HepG2 (cell line): Measurements from ENCODE around the gene MRPL54. TPM values are rescaled to one million over a fixed set of nuclear protein-coding genes. Genes with fewer than 3 reads are reported as not detected.

Experiments used
- ADNP ChIP-seq: sonication (generic); formaldehyde crosslinking; IDR thresholded peaks from 2 replicates; pipeline ENCODE4 v1.4.0; 2020; ENCODE audit warnings: missing genetic modification reagents
- ARHGAP35 ChIP-seq: sonication (generic); formaldehyde crosslinking; IDR thresholded peaks from 2 replicates; pipeline ENCODE4 v1.9.0; 2022; ENCODE audit warnings: mild to moderate bottlenecking, inconsistent platforms, moderate library complexity, missing genetic modification reagents, borderline replicate concordance
- BCL6 ChIP-seq: IDR thresholded peaks from 2 replicates; pipeline ENCODE4 v1.6.1; 2016; ENCODE audit warnings: missing genetic modification reagents, missing compliant biosample characterization
- ELF3 ChIP-seq: IDR thresholded peaks from 2 replicates; pipeline ENCODE4 v1.6.1; 2016; ENCODE audit warnings: missing genetic modification reagents, missing compliant biosample characterization
- FOXO1 ChIP-seq: sonication (generic); formaldehyde crosslinking; IDR thresholded peaks from 2 replicates; pipeline ENCODE4 v1.4.0; 2020; ENCODE audit warnings: missing genetic modification reagents
- NCOA1 ChIP-seq: sonication (generic); formaldehyde crosslinking; IDR thresholded peaks from 2 replicates; pipeline ENCODE4 v1.9.0; 2021; ENCODE audit warnings: missing genetic modification reagents
- POGZ ChIP-seq: sonication (generic); formaldehyde crosslinking; IDR thresholded peaks from 2 replicates; pipeline ENCODE4 v1.4.0; 2020; ENCODE audit warnings: mild to moderate bottlenecking, missing genetic modification reagents
- TCF12 ChIP-seq, 2 experiments: fragments of 450-650 bp in 1 of 2; sonication (generic) in 1 of 2; formaldehyde crosslinking in 1 of 2; IDR thresholded peaks; 2 replicates each; pipeline versions ENCODE4 v1.6.1 to v1.8.0; 2017 to 2022; ENCODE audit warnings: antibody characterized with exemption in 1 of 2, mild to moderate bottlenecking in 1 of 2, missing genetic modification reagents in 1 of 2, moderate library complexity in 1 of 2
- THYN1 ChIP-seq: sonication (generic); formaldehyde crosslinking; IDR thresholded peaks from 2 replicates; pipeline ENCODE4 v1.8.1; 2023; ENCODE audit warnings: low read depth, mild to moderate bottlenecking, moderate library complexity, missing genetic modification reagents, borderline replicate concordance
- ZFP41 ChIP-seq: sonication (generic); formaldehyde crosslinking; IDR thresholded peaks from 2 replicates; pipeline ENCODE4 v1.4.0; 2020; ENCODE audit warnings: mild to moderate bottlenecking, missing genetic modification reagents, borderline replicate concordance
- ZNF235 ChIP-seq: sonication (generic); formaldehyde crosslinking; IDR thresholded peaks from 2 replicates; pipeline ENCODE4 v1.8.1; 2023; ENCODE audit warnings: mild to moderate bottlenecking, missing genetic modification reagents, borderline replicate concordance
- ZNF350 ChIP-seq: sonication (generic); formaldehyde crosslinking; IDR thresholded peaks from 2 replicates; pipeline ENCODE4 v1.4.0; 2020; ENCODE audit warnings: mild to moderate bottlenecking, low read depth, missing genetic modification reagents, borderline replicate concordance
- ZNF83 ChIP-seq: sonication (generic); formaldehyde crosslinking; IDR thresholded peaks from 2 replicates; pipeline ENCODE4 v1.4.0; 2020; ENCODE audit warnings: missing genetic modification reagents, mild to moderate bottlenecking, borderline replicate concordance
- ZNF839 ChIP-seq: sonication (generic); formaldehyde crosslinking; IDR thresholded peaks from 2 replicates; pipeline ENCODE4 v1.4.0; 2020; ENCODE audit warnings: missing genetic modification reagents, mild to moderate bottlenecking, borderline replicate concordance
- polyA plus RNA-seq, 8 experiments: library from polyadenylated mRNA; depleted of rRNA in 3 of 8; stranded (reverse) in 7 of 8; unstranded in 1 of 8; fragments of >200 nt; fragmentation: Illumina TruSeq in 4 of 8; extraction: Trizol in 4 of 8; gene quantifications; 2 replicates each; pipeline versions ENCODE4 v1.2.1 to v1.2.3, GENCODE V29; 2011 to 2016; ENCODE audit warnings: low read depth in 4 of 8, missing spikeins in 1 of 8, mixed read lengths in 1 of 8; ENCODE audit not compliant: insufficient read depth in 1 of 8
- total RNA-seq, 5 experiments: library from RNA; depleted of rRNA; stranded (reverse); fragments of >200 nt; fragmentation: Illumina TruSeq; extraction: Trizol; gene quantifications; 2 replicates each; pipeline ENCODE4 v1.2.3, GENCODE V29; 2016; ENCODE audit warnings: low read depth in 1 of 5
- TF ChIP-seq, protein P1 (sequence below): sonication (generic); formaldehyde crosslinking; IDR thresholded peaks from 2 replicates; pipeline ENCODE4 v1.5.0; 2020; ENCODE audit warnings: mild to moderate bottlenecking, missing genetic modification reagents, borderline replicate concordance
- TF ChIP-seq, protein P2 (sequence below): IDR thresholded peaks from 2 replicates; pipeline ENCODE4 v1.6.1; 2016; ENCODE audit warnings: mild to moderate bottlenecking, missing biosample characterization, missing genetic modification reagents
- TF ChIP-seq, protein P3 (sequence below): IDR thresholded peaks from 2 replicates; pipeline ENCODE4 v1.6.1; 2018; ENCODE audit warnings: missing genetic modification reagents
- TF ChIP-seq, protein P4 (sequence below): sonication (generic); formaldehyde crosslinking; IDR thresholded peaks from 2 replicates; pipeline ENCODE4 v1.8.1; 2023; ENCODE audit warnings: mild to moderate bottlenecking, missing genetic modification reagents

MRPL54 gene
- total and polyA plus RNA-seq, 2 of the 13 experiments (the other 11 are each of a cell fraction or from before 2014, with no cell fraction given) = 36.8 to 66.9 TPM

DNA sequence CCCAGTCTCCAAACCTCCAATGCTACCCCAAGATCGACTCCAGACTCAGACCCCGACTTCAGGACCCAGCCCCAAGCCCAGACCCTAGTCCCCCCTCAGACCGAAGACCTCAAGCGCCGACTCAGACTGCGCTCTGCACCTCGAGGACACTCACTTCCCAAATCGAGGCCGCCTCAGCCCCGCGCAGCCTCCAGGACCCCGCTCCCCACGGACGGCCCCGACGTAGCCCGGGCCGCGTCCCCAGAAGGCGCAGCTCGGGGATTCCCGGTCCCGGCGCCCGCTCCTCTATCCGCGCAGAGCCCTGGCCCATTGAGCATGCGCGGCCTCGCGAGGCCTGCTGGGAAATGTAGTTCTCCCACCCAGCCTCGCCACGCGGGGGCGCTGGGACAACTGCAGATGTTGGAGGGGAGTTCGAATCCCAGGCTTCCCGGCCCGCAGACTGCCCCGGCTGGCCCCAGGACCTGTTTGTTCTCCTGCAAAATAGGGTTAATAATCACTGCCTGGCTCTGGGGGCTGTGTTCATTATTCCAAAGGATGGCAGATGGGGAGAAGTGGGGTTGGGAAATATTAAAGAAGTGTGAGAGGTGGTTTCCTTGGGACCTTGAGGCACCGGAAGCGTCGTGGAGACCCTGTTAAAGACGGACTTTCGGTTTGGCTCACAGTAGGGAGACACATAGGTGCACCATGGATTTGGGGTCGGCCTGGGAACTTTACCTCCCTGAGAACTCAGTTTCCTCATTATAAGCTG is 926 bp upstream of the MRPL54 start, which contains the start of gene APBA3 (continued):
- TF ChIP-seq FOXO1 (CRISPR knock-in tag) (no peak), POGZ (peak; percentile 37), ZNF350 (CRISPR knock-in tag) (peak; percentile 85), ELF3 (CRISPR knock-in tag) (peak; percentile 50; the same call in 1 of the 2 replicates), ADNP (peak; percentile 95), THYN1 (no peak), ZNF235 (CRISPR knock-in tag) (no peak), ARHGAP35 (CRISPR knock-in tag) (no peak), NCOA1 (CRISPR knock-in tag) (peak; percentile 84; the same call in 1 of the 2 replicates), ZNF83 (CRISPR knock-in tag) (no peak), ZFP41 (CRISPR knock-in tag) (no peak), ZNF839 (0 out of 2 replicates have a peak, but pooled peaks have one; percentile 69), TCF12 (IDR thresholded peaks at IDR 0.05) (no peak), TCF12 (CRISPR knock-in tag; IDR thresholded peaks at IDR 0.05) (no peak), BCL6 (CRISPR knock-in tag) (peak; percentile 29; the same call in 1 of the 2 replicates)
- TF ChIP-seq, protein P1, sequence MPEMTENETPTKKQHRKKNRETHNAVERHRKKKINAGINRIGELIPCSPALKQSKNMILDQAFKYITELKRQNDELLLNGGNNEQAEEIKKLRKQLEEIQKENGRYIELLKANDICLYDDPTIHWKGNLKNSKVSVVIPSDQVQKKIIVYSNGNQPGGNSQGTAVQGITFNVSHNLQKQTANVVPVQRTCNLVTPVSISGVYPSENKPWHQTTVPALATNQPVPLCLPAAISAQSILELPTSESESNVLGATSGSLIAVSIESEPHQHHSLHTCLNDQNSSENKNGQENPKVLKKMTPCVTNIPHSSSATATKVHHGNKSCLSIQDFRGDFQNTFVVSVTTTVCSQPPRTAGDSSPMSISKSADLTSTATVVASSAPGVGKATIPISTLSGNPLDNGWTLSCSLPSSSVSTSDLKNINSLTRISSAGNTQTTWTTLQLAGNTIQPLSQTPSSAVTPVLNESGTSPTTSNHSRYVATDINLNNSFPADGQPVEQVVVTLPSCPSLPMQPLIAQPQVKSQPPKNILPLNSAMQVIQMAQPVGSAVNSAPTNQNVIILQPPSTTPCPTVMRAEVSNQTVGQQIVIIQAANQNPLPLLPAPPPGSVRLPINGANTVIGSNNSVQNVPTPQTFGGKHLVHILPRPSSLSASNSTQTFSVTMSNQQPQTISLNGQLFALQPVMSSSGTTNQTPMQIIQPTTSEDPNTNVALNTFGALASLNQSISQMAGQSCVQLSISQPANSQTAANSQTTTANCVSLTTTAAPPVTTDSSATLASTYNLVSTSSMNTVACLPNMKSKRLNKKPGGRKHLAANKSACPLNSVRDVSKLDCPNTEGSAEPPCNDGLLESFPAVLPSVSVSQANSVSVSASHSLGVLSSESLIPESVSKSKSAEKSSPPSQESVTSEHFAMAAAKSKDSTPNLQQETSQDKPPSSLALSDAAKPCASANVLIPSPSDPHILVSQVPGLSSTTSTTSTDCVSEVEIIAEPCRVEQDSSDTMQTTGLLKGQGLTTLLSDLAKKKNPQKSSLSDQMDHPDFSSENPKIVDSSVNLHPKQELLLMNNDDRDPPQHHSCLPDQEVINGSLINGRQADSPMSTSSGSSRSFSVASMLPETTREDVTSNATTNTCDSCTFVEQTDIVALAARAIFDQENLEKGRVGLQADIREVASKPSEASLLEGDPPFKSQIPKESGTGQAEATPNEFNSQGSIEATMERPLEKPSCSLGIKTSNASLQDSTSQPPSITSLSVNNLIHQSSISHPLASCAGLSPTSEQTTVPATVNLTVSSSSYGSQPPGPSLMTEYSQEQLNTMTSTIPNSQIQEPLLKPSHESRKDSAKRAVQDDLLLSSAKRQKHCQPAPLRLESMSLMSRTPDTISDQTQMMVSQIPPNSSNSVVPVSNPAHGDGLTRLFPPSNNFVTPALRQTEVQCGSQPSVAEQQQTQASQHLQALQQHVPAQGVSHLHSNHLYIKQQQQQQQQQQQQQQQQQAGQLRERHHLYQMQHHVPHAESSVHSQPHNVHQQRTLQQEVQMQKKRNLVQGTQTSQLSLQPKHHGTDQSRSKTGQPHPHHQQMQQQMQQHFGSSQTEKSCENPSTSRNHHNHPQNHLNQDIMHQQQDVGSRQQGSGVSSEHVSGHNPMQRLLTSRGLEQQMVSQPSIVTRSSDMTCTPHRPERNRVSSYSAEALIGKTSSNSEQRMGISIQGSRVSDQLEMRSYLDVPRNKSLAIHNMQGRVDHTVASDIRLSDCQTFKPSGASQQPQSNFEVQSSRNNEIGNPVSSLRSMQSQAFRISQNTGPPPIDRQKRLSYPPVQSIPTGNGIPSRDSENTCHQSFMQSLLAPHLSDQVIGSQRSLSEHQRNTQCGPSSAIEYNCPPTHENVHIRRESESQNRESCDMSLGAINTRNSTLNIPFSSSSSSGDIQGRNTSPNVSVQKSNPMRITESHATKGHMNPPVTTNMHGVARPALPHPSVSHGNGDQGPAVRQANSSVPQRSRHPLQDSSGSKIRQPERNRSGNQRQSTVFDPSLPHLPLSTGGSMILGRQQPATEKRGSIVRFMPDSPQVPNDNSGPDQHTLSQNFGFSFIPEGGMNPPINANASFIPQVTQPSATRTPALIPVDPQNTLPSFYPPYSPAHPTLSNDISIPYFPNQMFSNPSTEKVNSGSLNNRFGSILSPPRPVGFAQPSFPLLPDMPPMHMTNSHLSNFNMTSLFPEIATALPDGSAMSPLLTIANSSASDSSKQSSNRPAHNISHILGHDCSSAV = 0 out of 2 replicates have a peak, but pooled peaks have one; percentile 86
- TF ChIP-seq, protein P2, sequence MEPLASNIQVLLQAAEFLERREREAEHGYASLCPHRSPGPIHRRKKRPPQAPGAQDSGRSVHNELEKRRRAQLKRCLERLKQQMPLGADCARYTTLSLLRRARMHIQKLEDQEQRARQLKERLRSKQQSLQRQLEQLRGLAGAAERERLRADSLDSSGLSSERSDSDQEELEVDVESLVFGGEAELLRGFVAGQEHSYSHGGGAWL (CRISPR knock-in tag) = peak; percentile 57
- TF ChIP-seq, protein P3, sequence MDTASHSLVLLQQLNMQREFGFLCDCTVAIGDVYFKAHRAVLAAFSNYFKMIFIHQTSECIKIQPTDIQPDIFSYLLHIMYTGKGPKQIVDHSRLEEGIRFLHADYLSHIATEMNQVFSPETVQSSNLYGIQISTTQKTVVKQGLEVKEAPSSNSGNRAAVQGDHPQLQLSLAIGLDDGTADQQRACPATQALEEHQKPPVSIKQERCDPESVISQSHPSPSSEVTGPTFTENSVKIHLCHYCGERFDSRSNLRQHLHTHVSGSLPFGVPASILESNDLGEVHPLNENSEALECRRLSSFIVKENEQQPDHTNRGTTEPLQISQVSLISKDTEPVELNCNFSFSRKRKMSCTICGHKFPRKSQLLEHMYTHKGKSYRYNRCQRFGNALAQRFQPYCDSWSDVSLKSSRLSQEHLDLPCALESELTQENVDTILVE (CRISPR knock-in tag) = peak; percentile 46
- TF ChIP-seq, protein P4, sequence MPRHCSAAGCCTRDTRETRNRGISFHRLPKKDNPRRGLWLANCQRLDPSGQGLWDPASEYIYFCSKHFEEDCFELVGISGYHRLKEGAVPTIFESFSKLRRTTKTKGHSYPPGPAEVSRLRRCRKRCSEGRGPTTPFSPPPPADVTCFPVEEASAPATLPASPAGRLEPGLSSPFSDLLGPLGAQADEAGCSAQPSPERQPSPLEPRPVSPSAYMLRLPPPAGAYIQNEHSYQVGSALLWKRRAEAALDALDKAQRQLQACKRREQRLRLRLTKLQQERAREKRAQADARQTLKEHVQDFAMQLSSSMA (CRISPR knock-in tag) = no peak
